ENCODE measurements around the gene PARD3B. TPM values are rescaled to one million over a fixed set of nuclear protein-coding genes. Genes with fewer than 3 reads are reported as not detected.

Gene PARD3B
- total and polyA plus RNA-seq, 7 donors = 3.2 to 64.0 (median 42.5) TPM

GRCh38 chr2:205619600-205619999 is 1074.3 kb downstream of the PARD3B start:
- whole genome bisulfite sequencing, 2 donors = 93 to 97% methylated on average over 1 of the region's 1 CpG
- no peak for DNase-seq
- H3K4me1 ChIP-seq = peaks cover 0 to 18% (median 2%) of the 10 kb centered on the region in 4 donors
- no peak overlapping the region for H3K27ac ChIP-seq
- no peaks in the 10 kb centered on the region for H3K36me3 ChIP-seq
- H3K27me3 ChIP-seq = no peaks in the 10 kb centered on the region
- TF ChIP-seq EP300 (IDR thresholded peaks at IDR 0.05) (no peak), POLR2A (IDR thresholded peaks at IDR 0.05) (no peak), POLR2AphosphoS5 (IDR thresholded peaks at IDR 0.05) (no peak)
- TF ChIP-seq, protein P1, sequence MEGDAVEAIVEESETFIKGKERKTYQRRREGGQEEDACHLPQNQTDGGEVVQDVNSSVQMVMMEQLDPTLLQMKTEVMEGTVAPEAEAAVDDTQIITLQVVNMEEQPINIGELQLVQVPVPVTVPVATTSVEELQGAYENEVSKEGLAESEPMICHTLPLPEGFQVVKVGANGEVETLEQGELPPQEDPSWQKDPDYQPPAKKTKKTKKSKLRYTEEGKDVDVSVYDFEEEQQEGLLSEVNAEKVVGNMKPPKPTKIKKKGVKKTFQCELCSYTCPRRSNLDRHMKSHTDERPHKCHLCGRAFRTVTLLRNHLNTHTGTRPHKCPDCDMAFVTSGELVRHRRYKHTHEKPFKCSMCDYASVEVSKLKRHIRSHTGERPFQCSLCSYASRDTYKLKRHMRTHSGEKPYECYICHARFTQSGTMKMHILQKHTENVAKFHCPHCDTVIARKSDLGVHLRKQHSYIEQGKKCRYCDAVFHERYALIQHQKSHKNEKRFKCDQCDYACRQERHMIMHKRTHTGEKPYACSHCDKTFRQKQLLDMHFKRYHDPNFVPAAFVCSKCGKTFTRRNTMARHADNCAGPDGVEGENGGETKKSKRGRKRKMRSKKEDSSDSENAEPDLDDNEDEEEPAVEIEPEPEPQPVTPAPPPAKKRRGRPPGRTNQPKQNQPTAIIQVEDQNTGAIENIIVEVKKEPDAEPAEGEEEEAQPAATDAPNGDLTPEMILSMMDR (IDR thresholded peaks at IDR 0.05) = no peak
- intact Hi-C loops (cut with DNase I) = no loop called here
- no peaks in the 10 kb centered on the region for H3K9me3 ChIP-seq
- no peak overlapping the region for H3K4me3 ChIP-seq

GRCh38 chr2:205627085-205627484 is 1081.8 kb downstream of the PARD3B start:
- 83 to 86% methylated on average over 1 of the region's 1 CpG for WGBS, 2 donors
- Histone ChIP-seq H3K27me3 (no peaks in the 10 kb centered on the region), H3K36me3 (no peaks in the 10 kb centered on the region), H3K4me1 (no peaks in the 10 kb centered on the region), H3K27ac (no peak overlapping the region), H3K9me3 (no peaks in the 10 kb centered on the region), H3K4me3 (no peak overlapping the region)
- TF ChIP-seq POLR2A (IDR thresholded peaks at IDR 0.05) (no peak), EP300 (IDR thresholded peaks at IDR 0.05) (no peak), POLR2AphosphoS5 (IDR thresholded peaks at IDR 0.05) (no peak)
- TF ChIP-seq, protein P1 (IDR thresholded peaks at IDR 0.05) = no peak
- intact Hi-C loops (cut with DNase I) = no loop called here
- no peak for DNase-seq

GRCh38 chr2:205628422-205628821 is 1083.1 kb downstream of the PARD3B start:
- TF ChIP-seq EP300 (IDR thresholded peaks at IDR 0.05) (no peak), POLR2A (IDR thresholded peaks at IDR 0.05) (no peak), POLR2AphosphoS5 (IDR thresholded peaks at IDR 0.05) (no peak)
- TF ChIP-seq, protein P1 (IDR thresholded peaks at IDR 0.05) = no peak
- no peak overlapping the region for H3K27ac ChIP-seq
- no peak for DNase-seq
- H3K27me3 ChIP-seq = no peaks in the 10 kb centered on the region
- no peaks in the 10 kb centered on the region for H3K4me1 ChIP-seq
- no peaks in the 10 kb centered on the region for H3K36me3 ChIP-seq
- WGBS, 2 donors = 77 to 78% methylated on average over 3 of the region's 3 CpGs
- no peaks in the 10 kb centered on the region for H3K9me3 ChIP-seq
- intact Hi-C loops (cut with DNase I) = no loop called here
- no peak overlapping the region for H3K4me3 ChIP-seq

GRCh38 chr2:205629091-205629776 is 1084.0 kb downstream of the PARD3B start:
- TF ChIP-seq, protein P1 (IDR thresholded peaks at IDR 0.05) = no peak
- TF ChIP-seq POLR2AphosphoS5 (IDR thresholded peaks at IDR 0.05) (no peak), EP300 (IDR thresholded peaks at IDR 0.05) (no peak), POLR2A (IDR thresholded peaks at IDR 0.05) (no peak)
- Histone ChIP-seq H3K36me3 (no peaks in the 10 kb centered on the region), H3K27ac (no peak overlapping the region), H3K4me1 (no peaks in the 10 kb centered on the region), H3K9me3 (no peaks in the 10 kb centered on the region), H3K27me3 (no peaks in the 10 kb centered on the region), H3K4me3 (no peak overlapping the region)
- intact Hi-C loops (cut with DNase I) = no loop called here
- DNase-seq = no peak
- 81 to 82% methylated on average over 10 of the region's 10 CpGs for WGBS, 2 donors

DNA sequence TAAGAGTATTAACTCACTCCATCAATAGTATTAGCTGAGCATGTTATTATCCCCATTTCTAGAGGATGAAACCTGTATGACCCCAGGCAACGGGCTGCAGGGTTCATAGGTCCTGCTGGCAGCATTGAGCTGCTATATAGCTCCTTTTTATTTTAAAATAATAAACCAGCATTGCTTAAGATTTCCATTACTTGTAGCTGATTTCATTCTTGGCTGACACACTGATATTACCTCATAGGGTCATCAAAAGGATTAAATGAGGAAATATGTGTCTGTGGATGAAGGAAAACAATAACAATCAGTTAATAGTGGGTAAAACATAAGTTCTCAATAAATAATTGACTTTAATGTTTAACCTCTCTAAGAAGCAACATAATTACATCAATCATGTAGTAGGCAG is 1088.7 kb downstream of the PARD3B start:
- Histone ChIP-seq H3K27ac (no peak overlapping the region), H3K27me3 (no peaks in the 10 kb centered on the region), H3K36me3 (no peaks in the 10 kb centered on the region), H3K4me3 (no peak overlapping the region), H3K4me1 (no peaks in the 10 kb centered on the region), H3K9me3 (no peaks in the 10 kb centered on the region)
- TF ChIP-seq POLR2A (IDR thresholded peaks at IDR 0.05) (no peak), POLR2AphosphoS5 (IDR thresholded peaks at IDR 0.05) (no peak), EP300 (IDR thresholded peaks at IDR 0.05) (no peak)
- TF ChIP-seq, protein P1 (IDR thresholded peaks at IDR 0.05) = no peak
- DNase-seq = no peak
- 64 to 79% methylated on average over 1 of the region's 1 CpG for WGBS, 2 donors
- intact Hi-C loops (cut with DNase I) = no loop called here

Data from sigmoid colon (tissue), 7 donors.